Stimulated activated CD8-positive, alpha-beta memory T cell treated with anti-CD3 and anti-CD28 coated beads, Interleukin-12 subunit alpha, Interleukin-12 subunit beta, amount 100 ng/mL, for 24 hours (primary cell): Measurements from ENCODE around the gene C2orf92.
"Not testable (repeated sequence)": the region's sequence is repeated elsewhere in the genome, so short reads cannot be mapped to it uniquely, and the experiment has no call there.

ENCODE experiments used
- DNase-seq: peaks from one replicate; pipeline ENCODE4 v3.0.0-alpha.2; 2020; ENCODE audit errors: extremely low read depth

Gene C2orf92

GRCh38 chr2:97669448-97669847 is at the start of gene C2orf92:
Gene C2orf92, plus strand, starts transcription at chr2:97669713. Its CDS starts 76 bp downstream, at chr2:97669789.
- DNase-seq, result no peak

- DNase-seq, result not testable (repeated sequence)
These were observed 49.0 kb upstream of the C2orf92 start for GRCh38 chr2:97620492-97620891.

GRCh38 chr2:97622976-97623375 is 46.5 kb upstream of the C2orf92 start:
- DNase-seq, result not testable (repeated sequence)

GRCh38 chr2:97625354-97626048 is 44.0 kb upstream of the C2orf92 start:
- DNase-seq, result not testable (repeated sequence)

- DNase-seq, result not testable (repeated sequence)
These were observed 43.5 kb upstream of the C2orf92 start for GRCh38 chr2:97626049-97626430.

GRCh38 chr2:97644023-97644717 is 25.3 kb upstream of the C2orf92 start:
- DNase-seq, result no peak

- DNase-seq, result no peak
These were observed 24.3 kb upstream of the C2orf92 start for GRCh38 chr2:97645112-97645694.

- peak; percentile 99 for DNase-seq
These were observed 23.6 kb upstream of the C2orf92 start, which contains the start of gene COX5B for GRCh38 chr2:97645695-97646629. Gene COX5B, plus strand, starts transcription at chr2:97646062. Its CDS starts 25 bp downstream, at chr2:97646087.

- no peak for DNase-seq
These were observed 22.5 kb upstream of the C2orf92 start for GRCh38 chr2:97646977-97647376.

- no peak for DNase-seq
These were observed 18.4 kb upstream of the C2orf92 start for GRCh38 chr2:97651114-97651513.

- DNase-seq, result no peak
These were observed 16.0 kb upstream of the C2orf92 start for GRCh38 chr2:97653473-97653872.

GRCh38 chr2:97653874-97654273 is 15.6 kb upstream of the C2orf92 start:
- DNase-seq, result no peak

GRCh38 chr2:97654309-97654708 is 15.2 kb upstream of the C2orf92 start:
- DNase-seq, result no peak

- DNase-seq, result no peak
These were observed 14.7 kb upstream of the C2orf92 start for GRCh38 chr2:97654791-97655190.

- DNase-seq, result no peak
These were observed 13.3 kb upstream of the C2orf92 start for GRCh38 chr2:97656129-97656755.

GRCh38 chr2:97656905-97657587 is 12.5 kb upstream of the C2orf92 start:
- no peak for DNase-seq

- DNase-seq, result no peak
These were observed 11.4 kb upstream of the C2orf92 start for GRCh38 chr2:97657986-97658690.

GRCh38 chr2:97658691-97659157 is 10.8 kb upstream of the C2orf92 start:
- no peak for DNase-seq

- DNase-seq, result no peak
These were observed 10.1 kb upstream of the C2orf92 start for GRCh38 chr2:97659256-97660043.
